OCI-LY7 (cell line): ENCODE data around the gene KLF18.

Source experiments
- EZH2phosphoT487 ChIP-seq: fragments of 200-600 bp; sonication (generic); IDR thresholded peaks from 2 replicates; pipeline ENCODE4 v1.6.1; 2018; ENCODE audit warnings: low read depth, borderline replicate concordance, mild to moderate bottlenecking, mixed run types, antibody characterized with exemption, low read length, moderate library complexity, mixed read lengths
- TF ChIP-seq, protein P1 (sequence below): fragments of 200-600 bp; sonication (generic); conservative IDR thresholded peaks from 2 replicates; pipeline ENCODE4 v1.5.1; 2014; ENCODE audit warnings: mild to moderate bottlenecking, antibody characterized with exemption, low read length, moderate library complexity, mixed read lengths

DNA sequence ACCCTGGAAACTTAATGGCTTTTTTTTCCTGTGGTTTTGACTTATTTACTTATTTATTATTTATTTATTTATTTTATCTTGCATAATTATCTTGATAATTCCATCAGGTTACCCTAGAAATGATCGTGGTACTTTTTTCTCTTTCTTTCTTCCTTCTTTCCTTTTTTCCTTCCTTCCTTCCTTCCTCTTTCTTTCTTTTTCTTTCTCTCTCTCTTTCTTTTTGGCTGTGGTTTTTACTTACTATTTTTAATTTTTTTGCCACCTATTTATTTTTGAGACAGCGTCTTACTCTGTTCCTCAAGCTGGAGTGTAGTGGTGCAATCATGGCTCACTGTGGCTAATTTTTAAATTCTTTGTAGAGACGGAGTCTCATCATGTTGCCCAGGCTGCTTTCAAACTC lies 6.2 kb upstream of the KLF18 start:
- TF ChIP-seq, protein P1, sequence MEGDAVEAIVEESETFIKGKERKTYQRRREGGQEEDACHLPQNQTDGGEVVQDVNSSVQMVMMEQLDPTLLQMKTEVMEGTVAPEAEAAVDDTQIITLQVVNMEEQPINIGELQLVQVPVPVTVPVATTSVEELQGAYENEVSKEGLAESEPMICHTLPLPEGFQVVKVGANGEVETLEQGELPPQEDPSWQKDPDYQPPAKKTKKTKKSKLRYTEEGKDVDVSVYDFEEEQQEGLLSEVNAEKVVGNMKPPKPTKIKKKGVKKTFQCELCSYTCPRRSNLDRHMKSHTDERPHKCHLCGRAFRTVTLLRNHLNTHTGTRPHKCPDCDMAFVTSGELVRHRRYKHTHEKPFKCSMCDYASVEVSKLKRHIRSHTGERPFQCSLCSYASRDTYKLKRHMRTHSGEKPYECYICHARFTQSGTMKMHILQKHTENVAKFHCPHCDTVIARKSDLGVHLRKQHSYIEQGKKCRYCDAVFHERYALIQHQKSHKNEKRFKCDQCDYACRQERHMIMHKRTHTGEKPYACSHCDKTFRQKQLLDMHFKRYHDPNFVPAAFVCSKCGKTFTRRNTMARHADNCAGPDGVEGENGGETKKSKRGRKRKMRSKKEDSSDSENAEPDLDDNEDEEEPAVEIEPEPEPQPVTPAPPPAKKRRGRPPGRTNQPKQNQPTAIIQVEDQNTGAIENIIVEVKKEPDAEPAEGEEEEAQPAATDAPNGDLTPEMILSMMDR, result no peak
- TF ChIP-seq EZH2phosphoT487, result no peak
